Ovary (tissue), 10 donors: ENCODE results near the gene HNF1A. TPM values are rescaled to one million over a fixed set of nuclear protein-coding genes. Genes with fewer than 3 reads are reported as not detected.

Source experiments
- DNase-seq, 5 donors: peaks; one replicate each; pipeline ENCODE4 v3.0.0-alpha.2; 2019 to 2020
- H3K27ac ChIP-seq, 2 donors: fragments of 200-600 bp; one replicate each; pipeline versions ENCODE4 v1.5.1 to v1.8.0; 2019 to 2022
- H3K27me3 ChIP-seq: fragments of 200-600 bp; one replicate; pipeline ENCODE4 v1.8.0; 2022
- H3K36me3 ChIP-seq: fragments of 200-600 bp; sonication (generic); one replicate; pipeline ENCODE4 v1.5.1; 2019
- H3K4me1 ChIP-seq: one replicate; pipeline ENCODE4 v1.8.1; 2013; ENCODE audit warnings: mild to moderate bottlenecking, moderate library complexity; ENCODE audit not compliant: insufficient read depth
- H3K4me3 ChIP-seq: fragments of 200-600 bp; sonication (generic); one replicate; pipeline ENCODE4 v1.5.1; 2017
- H3K9me3 ChIP-seq, 2 donors: fragments of 200-600 bp in 1 of 2; sonication (generic) in 1 of 2; one replicate each; pipeline versions ENCODE4 v1.5.1 to v1.8.1; 2013 to 2019; ENCODE audit warnings: mild to moderate bottlenecking in 1 of 2, moderate library complexity in 1 of 2
- EP300 ChIP-seq: sonication (generic); formaldehyde crosslinking; IDR thresholded peaks from one replicate; pipeline ENCODE4 v1.6.1; 2017; ENCODE audit warnings: antibody characterized with exemption
- POLR2A ChIP-seq: fragments of 450-650 bp; IDR thresholded peaks from one replicate; pipeline ENCODE4 v1.6.1; 2017; ENCODE audit warnings: antibody characterized with exemption, mild to moderate bottlenecking, moderate library complexity
- WGBS, 3 donors: extraction: QIAGEN DNeasy Blood & Tissue Kit in 1 of 3; methylation state at CpG; one replicate each; pipeline versions ENCODE4 v1.1.5 to v1.1.7; 2013 to 2017; 5-methylcytosine and 5-hydroxymethylcytosine counted together
- intact Hi-C, 4 donors: fragments of 100-400 bp; cut with DNase I; formaldehyde crosslinking; loops; one replicate each; pipeline versions ENCODE4 v1.11.0 to v1.15.1; 2022 to 2023
- long read RNA-seq, 3 donors: library from polyadenylated mRNA in 2 of 3; unstranded in 2 of 3; transcript quantifications; one replicate each; pipeline ENCODE4 v2.0.0 and lab custom pipeline, GENCODE V29; 2021 to 2026
- polyA plus RNA-seq, 2 donors: library from polyadenylated mRNA; stranded (reverse); fragments of 200-250 nt in 1 of 2; fragments of 350-450 nt in 1 of 2; fragmentation: Illumina TruSeq in 1 of 2; extraction: RNeasy Lipid Tissue Mini Kit (QIAGEN cat#74804) in 1 of 2; gene quantifications; one replicate each; pipeline ENCODE4 v1.2.3, GENCODE V29; 2013 to 2014
- total RNA-seq, 7 donors: library from RNA; depleted of rRNA in 2 of 7; stranded (reverse); fragments of >200 nt in 2 of 7; fragmentation: NEBNext Ultra II Directional in 3 of 7; extraction: Animal tissue kit (Norgen Biotek cat#: 25700) in 3 of 7; gene quantifications; one replicate each; pipeline versions ENCODE4 v1.1.0 to v1.2.4, GENCODE V29; 2016 to 2023
- TF ChIP-seq, protein P1 (sequence below), 3 donors: fragments of 450-650 bp in 2 of 3; fragments of 200-600 bp in 1 of 3; IDR thresholded peaks; one replicate each; pipeline versions ENCODE4 v1.5.1 to v1.8.0; 2016 to 2022; ENCODE audit warnings: antibody characterized with exemption in 3 of 3, mild to moderate bottlenecking in 1 of 3
- donor health status: DM: no; HTN: no; CAD: no; lungs with moderate emphysema.
- donor health status: DM: no; HTN: no; CAD: no.
- donor health status: Bipolar disorder and iron deficiency.
- donor health status: DM: yes; HTN: yes; CAD: no.
- donor health status: DM: no; HTN: no; CAD: no.
- donor health status: DM: yes; HTN: yes; CAD: no.

The HNF1A gene, protein sequence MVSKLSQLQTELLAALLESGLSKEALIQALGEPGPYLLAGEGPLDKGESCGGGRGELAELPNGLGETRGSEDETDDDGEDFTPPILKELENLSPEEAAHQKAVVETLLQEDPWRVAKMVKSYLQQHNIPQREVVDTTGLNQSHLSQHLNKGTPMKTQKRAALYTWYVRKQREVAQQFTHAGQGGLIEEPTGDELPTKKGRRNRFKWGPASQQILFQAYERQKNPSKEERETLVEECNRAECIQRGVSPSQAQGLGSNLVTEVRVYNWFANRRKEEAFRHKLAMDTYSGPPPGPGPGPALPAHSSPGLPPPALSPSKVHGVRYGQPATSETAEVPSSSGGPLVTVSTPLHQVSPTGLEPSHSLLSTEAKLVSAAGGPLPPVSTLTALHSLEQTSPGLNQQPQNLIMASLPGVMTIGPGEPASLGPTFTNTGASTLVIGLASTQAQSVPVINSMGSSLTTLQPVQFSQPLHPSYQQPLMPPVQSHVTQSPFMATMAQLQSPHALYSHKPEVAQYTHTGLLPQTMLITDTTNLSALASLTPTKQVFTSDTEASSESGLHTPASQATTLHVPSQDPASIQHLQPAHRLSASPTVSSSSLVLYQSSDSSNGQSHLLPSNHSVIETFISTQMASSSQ
- 1 to 10 TPM in 1 of 7 donors, under 1 TPM in 2, not detected in 4; 0.10 to 1.4 (median 0.12) TPM for total RNA-seq
- under 1 TPM in 1 of 2 donors, not detected in 1; 0.23 TPM for polyA plus RNA-seq
- long read RNA-seq, donor 1, partial matches to known transcripts = 0 of 1 reads
- long read RNA-seq, donor 1, other reads (novel, unspliced or antisense) = 1 of 1 reads
- long read RNA-seq, donor 2 = 0 reads
- long read RNA-seq, donor 3 = 0 reads

DNA sequence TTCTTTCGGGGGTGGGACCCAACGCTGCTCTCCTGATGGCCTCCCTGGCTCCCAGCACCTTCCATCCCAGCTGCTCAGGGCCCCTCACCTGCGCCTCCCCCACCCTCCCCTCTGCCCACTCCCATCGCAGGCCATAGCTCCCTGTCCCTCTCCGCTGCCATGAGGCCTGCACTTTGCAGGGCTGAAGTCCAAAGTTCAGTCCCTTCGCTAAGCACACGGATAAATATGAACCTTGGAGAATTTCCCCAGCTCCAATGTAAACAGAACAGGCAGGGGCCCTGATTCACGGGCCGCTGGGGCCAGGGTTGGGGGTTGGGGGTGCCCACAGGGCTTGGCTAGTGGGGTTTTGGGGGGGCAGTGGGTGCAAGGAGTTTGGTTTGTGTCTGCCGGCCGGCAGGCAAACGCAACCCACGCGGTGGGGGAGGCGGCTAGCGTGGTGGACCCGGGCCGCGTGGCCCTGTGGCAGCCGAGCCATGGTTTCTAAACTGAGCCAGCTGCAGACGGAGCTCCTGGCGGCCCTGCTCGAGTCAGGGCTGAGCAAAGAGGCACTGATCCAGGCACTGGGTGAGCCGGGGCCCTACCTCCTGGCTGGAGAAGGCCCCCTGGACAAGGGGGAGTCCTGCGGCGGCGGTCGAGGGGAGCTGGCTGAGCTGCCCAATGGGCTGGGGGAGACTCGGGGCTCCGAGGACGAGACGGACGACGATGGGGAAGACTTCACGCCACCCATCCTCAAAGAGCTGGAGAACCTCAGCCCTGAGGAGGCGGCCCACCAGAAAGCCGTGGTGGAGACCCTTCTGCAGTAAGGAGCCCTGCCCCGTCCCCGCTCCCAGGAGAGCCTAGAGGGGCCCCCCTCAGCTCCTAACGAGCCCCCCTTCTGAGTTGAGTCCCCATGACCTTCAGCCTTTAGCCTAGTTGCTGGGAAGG, at the start of gene HNF1A:
HNF1A (plus strand) TSS at position 248 of the 924 bp plus-strand sequence; CDS start at position 474, 226 bp downstream.
- Histone ChIP-seq H3K4me3 (peak within 1 kb of the TSS; percentile 12), H3K36me3 (no peaks in the 10 kb centered on the region), H3K27me3 (no peaks in the 10 kb centered on the region), H3K4me1 (no peaks in the 10 kb centered on the region), H3K9me3 (no peaks in the 10 kb centered on the region), H3K27ac (no peak within 1 kb of the TSS)
- 67 to 71% (median 68%) methylated on average over 33 to 40 of the region's 40 CpGs for WGBS, 3 donors
- no peak for DNase-seq
- TF ChIP-seq EP300 = no peak
- TF ChIP-seq, protein P1, sequence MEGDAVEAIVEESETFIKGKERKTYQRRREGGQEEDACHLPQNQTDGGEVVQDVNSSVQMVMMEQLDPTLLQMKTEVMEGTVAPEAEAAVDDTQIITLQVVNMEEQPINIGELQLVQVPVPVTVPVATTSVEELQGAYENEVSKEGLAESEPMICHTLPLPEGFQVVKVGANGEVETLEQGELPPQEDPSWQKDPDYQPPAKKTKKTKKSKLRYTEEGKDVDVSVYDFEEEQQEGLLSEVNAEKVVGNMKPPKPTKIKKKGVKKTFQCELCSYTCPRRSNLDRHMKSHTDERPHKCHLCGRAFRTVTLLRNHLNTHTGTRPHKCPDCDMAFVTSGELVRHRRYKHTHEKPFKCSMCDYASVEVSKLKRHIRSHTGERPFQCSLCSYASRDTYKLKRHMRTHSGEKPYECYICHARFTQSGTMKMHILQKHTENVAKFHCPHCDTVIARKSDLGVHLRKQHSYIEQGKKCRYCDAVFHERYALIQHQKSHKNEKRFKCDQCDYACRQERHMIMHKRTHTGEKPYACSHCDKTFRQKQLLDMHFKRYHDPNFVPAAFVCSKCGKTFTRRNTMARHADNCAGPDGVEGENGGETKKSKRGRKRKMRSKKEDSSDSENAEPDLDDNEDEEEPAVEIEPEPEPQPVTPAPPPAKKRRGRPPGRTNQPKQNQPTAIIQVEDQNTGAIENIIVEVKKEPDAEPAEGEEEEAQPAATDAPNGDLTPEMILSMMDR (IDR thresholded peaks at IDR 0.05) = no peak
- intact Hi-C loops = no loop called here

DNA sequence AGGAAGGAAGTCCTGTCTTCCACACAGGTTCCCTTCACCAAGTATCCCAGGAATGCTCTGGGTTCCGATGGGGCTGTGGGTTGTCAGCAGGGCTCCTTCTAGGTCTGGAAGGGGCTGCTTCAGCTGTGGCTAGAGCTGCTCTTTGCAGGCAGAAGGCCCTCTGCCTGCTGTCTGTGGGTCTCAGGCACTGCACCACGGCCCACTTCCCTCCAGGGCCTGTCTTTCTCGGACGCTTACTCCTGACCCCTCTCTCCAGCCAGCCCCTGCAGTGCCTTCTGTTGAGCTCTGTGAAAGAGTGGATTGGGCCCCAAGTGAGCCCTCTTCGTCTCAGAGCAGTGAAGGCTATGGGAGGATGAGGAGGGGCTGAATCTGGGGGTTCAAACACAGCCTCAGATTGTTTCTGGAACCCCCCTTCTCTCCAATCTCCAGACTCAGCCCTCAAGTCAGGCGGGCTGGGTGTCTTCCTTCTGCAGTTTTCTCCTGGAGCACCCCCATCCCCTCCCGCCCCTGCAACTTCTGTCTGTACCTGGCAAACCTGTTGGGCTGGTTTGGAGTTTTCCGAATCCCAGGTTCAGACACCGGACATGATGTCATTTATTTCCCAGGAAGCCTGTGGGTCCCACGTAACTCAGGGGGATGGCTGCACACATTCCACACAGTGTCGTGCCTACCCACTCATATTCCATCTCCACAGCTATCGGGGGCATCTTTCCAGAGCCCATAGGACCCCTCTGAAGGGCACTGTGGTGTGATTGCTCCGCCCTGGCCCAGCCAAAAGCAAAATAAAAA, 49.3 kb upstream of the HNF1A start:
- WGBS, 3 donors = 69 to 75% (median 71%) methylated on average over 13 of the region's 13 CpGs
- no peak for DNase-seq
- no peaks in the 10 kb centered on the region for H3K27me3 ChIP-seq
- H3K9me3 ChIP-seq = no peaks in the 10 kb centered on the region
- H3K36me3 ChIP-seq = no peaks in the 10 kb centered on the region
- intact Hi-C loops = no loop called here
- no peak overlapping the region for H3K27ac ChIP-seq
- no peaks in the 10 kb centered on the region for H3K4me1 ChIP-seq
- no peak overlapping the region for H3K4me3 ChIP-seq
- TF ChIP-seq, protein P1 (IDR thresholded peaks at IDR 0.05) = no peak
- no peak for TF ChIP-seq EP300
- TF ChIP-seq POLR2A = no peak

DNA sequence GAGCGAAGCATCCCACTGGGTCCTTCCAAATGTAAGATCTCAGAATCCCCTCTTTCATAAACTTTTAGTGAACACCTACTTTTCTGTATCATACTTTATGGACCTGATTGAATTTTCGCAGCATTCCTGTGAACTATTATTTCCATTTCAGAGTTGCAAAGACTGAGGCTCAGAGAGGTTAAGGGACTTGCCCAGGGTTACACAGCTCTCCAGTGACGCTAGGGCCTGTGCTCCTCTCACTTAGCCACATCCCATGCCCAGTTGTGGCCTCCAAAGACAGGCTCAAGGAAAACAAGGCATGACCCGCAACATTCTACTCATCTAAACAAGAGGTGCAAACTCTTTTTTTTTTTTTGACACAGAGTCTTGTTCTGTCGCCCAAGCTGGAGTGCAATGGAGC, 48.3 kb upstream of the HNF1A start:
- H3K4me1 ChIP-seq = no peaks in the 10 kb centered on the region
- intact Hi-C loops = no loop called here
- TF ChIP-seq, protein P1 (IDR thresholded peaks at IDR 0.05) = no peak
- TF ChIP-seq EP300 (no peak), POLR2A (no peak)
- no peak overlapping the region for H3K27ac ChIP-seq
- no peak for DNase-seq
- no peak overlapping the region for H3K4me3 ChIP-seq
- no peaks in the 10 kb centered on the region for H3K36me3 ChIP-seq
- 90 to 93% (median 93%) methylated on average over 5 of the region's 5 CpGs for WGBS, 3 donors
- no peaks in the 10 kb centered on the region for H3K27me3 ChIP-seq
- H3K9me3 ChIP-seq = no peaks in the 10 kb centered on the region
